IPS DF 4.7 (cell line): ENCODE measurements around the gene FRMD4A.
"Not testable (repeated sequence)": the region's sequence is repeated elsewhere in the genome, so short reads cannot be mapped to it uniquely, and the experiment has no call there.

ENCODE experiments used
- DNase-seq: peaks from one replicate; pipeline ENCODE4 v3.0.0-alpha.2; 2013; ENCODE audit warnings: low spot score; ENCODE audit errors: extremely low read depth

FRMD4A gene

GRCh38 chr10:13915710-13916109 lies 415.0 kb downstream of the FRMD4A start:
- DNase-seq: no peak

- no peak for DNase-seq
Observed at GRCh38 chr10:13913897-13914296, 416.8 kb downstream of the FRMD4A start.

GRCh38 chr10:13911821-13912520 lies 418.8 kb downstream of the FRMD4A start:
- DNase-seq: no peak

GRCh38 chr10:13909516-13910258 lies 421.0 kb downstream of the FRMD4A start:
- DNase-seq: no peak

- no peak for DNase-seq
Observed at GRCh38 chr10:13908475-13908874, 422.2 kb downstream of the FRMD4A start.

GRCh38 chr10:13907570-13907969 lies 423.2 kb downstream of the FRMD4A start:
- no peak for DNase-seq

- no peak for DNase-seq
Observed at GRCh38 chr10:13905281-13905680, 425.4 kb downstream of the FRMD4A start.

GRCh38 chr10:13904064-13904463 lies 426.7 kb downstream of the FRMD4A start:
- DNase-seq: no peak

GRCh38 chr10:13902868-13903587 lies 427.7 kb downstream of the FRMD4A start:
- no peak for DNase-seq

GRCh38 chr10:13899941-13900340 lies 430.8 kb downstream of the FRMD4A start:
- DNase-seq: no peak

GRCh38 chr10:13896146-13896545 lies 434.6 kb downstream of the FRMD4A start:
- DNase-seq: not testable (repeated sequence)

- no peak for DNase-seq
Observed at GRCh38 chr10:13894412-13895093, 436.2 kb downstream of the FRMD4A start.

GRCh38 chr10:13893926-13894325 lies 436.8 kb downstream of the FRMD4A start:
- DNase-seq: no peak

GRCh38 chr10:13892871-13893270 lies 437.9 kb downstream of the FRMD4A start:
- no peak for DNase-seq

GRCh38 chr10:13892001-13892491 lies 438.7 kb downstream of the FRMD4A start:
- no peak for DNase-seq

GRCh38 chr10:13891128-13892000 lies 439.4 kb downstream of the FRMD4A start:
- no peak for DNase-seq

- no peak for DNase-seq
Observed at GRCh38 chr10:13890233-13891127, 440.2 kb downstream of the FRMD4A start.

GRCh38 chr10:13887761-13888160 lies 443.0 kb downstream of the FRMD4A start:
- DNase-seq: no peak

- no peak for DNase-seq
Observed at GRCh38 chr10:13885238-13885990, 445.3 kb downstream of the FRMD4A start.
